Astrocyte of the cerebellum (primary cell): ENCODE results near the gene ACSM4.

ENCODE experiments used
- DNase-seq: peaks from one replicate; pipeline ENCODE4 v3.0.0-alpha.2; 2011; ENCODE audit warnings: low read depth
- H3K4me3 ChIP-seq: 2 replicates; pipeline ENCODE4 v1.5.1; 2011; ENCODE audit warnings: mild to moderate bottlenecking, low read depth, low read length, moderate library complexity
- in situ Hi-C: cut with HindIII; loops from 2 replicates; pipeline ENCODE4 v1.10.0; 2017; ENCODE audit warnings: low sequenced_read_pairs
- TF ChIP-seq, protein P1 (sequence below): IDR thresholded peaks from 2 replicates; pipeline ENCODE4 v1.5.1; 2012; ENCODE audit warnings: low read length, low read depth, moderate library complexity, mild to moderate bottlenecking; ENCODE audit errors: missing control alignments

ACSM4 gene

DNA sequence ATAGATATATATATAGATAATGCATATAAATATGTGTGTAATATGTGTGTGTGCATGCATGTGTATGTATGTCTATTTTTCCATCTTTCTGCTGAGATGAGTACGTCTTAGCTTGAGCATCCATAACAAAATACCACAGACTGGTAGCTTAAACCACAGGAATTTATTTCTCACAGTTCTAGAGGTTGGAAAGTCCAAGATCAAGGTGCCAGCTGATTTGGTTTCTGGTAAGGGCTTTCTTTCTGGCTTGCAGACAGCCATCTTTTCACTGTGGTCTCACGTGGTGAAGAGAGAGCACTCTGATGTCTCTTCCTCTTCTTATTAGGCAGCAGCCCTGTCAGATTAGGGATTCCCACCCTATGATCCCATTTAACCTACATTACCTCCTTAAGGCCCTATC lies 47.3 kb downstream of the ACSM4 start:
- TF ChIP-seq, protein P1, sequence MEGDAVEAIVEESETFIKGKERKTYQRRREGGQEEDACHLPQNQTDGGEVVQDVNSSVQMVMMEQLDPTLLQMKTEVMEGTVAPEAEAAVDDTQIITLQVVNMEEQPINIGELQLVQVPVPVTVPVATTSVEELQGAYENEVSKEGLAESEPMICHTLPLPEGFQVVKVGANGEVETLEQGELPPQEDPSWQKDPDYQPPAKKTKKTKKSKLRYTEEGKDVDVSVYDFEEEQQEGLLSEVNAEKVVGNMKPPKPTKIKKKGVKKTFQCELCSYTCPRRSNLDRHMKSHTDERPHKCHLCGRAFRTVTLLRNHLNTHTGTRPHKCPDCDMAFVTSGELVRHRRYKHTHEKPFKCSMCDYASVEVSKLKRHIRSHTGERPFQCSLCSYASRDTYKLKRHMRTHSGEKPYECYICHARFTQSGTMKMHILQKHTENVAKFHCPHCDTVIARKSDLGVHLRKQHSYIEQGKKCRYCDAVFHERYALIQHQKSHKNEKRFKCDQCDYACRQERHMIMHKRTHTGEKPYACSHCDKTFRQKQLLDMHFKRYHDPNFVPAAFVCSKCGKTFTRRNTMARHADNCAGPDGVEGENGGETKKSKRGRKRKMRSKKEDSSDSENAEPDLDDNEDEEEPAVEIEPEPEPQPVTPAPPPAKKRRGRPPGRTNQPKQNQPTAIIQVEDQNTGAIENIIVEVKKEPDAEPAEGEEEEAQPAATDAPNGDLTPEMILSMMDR, result no peak
- no peak for DNase-seq
- H3K4me3 ChIP-seq, result no peak overlapping the region
- in situ Hi-C loops, result no loop called here

DNA sequence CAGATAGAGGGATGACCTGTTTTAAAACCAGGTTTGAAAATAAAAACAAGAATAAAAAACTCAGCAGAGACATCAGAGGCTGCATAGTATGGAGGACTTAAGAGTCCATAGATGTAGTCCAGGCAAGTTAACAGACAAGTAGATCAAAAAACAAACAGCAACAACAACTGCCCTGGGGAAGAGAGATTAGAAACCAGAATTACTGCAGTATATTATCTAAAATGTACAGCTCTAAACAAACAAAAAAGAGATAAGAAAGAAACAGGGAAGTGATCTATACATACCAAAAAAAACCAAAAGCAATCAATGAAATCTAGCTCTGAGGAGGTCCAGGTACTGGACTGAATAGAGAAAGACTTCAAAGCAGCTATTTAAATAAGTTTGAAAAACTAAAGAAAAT lies 48.8 kb downstream of the ACSM4 start:
- TF ChIP-seq, protein P1, result no peak
- in situ Hi-C loops, result no loop called here
- H3K4me3 ChIP-seq, result no peak overlapping the region
- DNase-seq, result no peak

DNA sequence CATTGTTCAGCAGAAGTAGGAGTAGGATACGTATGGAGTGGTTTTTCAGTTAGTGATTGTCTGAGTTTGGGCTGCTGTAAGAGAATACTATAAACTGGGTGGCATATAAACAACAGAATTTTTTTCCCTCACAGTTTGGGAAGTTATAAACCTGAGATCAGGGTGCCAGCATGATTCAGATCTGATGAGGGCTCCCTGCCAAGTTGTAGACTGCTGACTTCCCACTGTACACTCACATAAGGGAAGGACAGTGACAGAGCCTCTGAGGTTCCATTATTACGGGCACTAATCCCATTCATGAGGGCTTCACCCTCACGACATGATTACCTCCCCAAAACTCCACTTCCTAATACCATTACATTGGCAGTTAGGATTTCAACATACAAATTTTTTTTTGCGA lies 50.7 kb downstream of the ACSM4 start:
- no peak overlapping the region for H3K4me3 ChIP-seq
- no peak for DNase-seq
- in situ Hi-C loops, result no loop called here
- TF ChIP-seq, protein P1, result no peak

DNA sequence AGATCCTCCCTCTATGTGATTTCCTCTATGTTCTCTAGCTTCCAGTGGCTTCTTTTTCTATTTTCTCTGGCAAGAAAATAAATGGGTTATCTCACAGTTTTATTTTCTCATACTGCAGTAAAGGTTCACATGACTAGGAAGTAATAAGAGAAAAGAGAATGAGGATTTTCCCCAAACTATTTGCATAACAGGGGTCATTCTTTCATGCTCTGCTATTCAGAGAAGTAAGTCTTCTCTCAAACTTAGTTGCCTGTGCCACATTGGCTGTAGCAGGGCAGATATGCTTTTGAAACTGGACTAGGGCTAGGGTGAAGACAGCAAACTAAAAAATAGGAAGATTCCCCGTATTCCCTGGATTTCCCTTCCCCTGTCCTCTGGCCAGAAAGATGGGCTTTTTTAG lies 57.4 kb downstream of the ACSM4 start:
- no peak overlapping the region for H3K4me3 ChIP-seq
- in situ Hi-C loops, result no loop called here
- TF ChIP-seq, protein P1, result no peak
- no peak for DNase-seq

DNA sequence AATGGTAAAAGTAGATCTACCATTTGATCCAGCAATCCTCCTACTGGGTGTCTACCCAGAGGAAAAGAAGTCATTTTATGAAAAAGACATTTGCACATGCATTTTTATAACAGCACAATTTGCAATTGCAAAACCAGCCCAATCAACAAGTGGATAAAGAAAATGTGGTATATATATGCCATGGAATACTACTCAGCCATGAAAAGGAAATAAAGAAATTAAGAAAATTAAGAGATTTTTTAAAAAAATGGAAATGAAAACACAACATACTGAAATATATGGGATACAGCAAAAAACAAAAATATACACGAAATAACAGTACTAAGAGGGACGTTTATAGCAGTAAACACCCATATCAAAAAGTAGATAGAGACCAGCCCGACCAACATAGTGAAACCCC lies 58.9 kb downstream of the ACSM4 start:
- H3K4me3 ChIP-seq, result no peak overlapping the region
- TF ChIP-seq, protein P1, result no peak
- DNase-seq, result no peak
- in situ Hi-C loops, result no loop called here

DNA sequence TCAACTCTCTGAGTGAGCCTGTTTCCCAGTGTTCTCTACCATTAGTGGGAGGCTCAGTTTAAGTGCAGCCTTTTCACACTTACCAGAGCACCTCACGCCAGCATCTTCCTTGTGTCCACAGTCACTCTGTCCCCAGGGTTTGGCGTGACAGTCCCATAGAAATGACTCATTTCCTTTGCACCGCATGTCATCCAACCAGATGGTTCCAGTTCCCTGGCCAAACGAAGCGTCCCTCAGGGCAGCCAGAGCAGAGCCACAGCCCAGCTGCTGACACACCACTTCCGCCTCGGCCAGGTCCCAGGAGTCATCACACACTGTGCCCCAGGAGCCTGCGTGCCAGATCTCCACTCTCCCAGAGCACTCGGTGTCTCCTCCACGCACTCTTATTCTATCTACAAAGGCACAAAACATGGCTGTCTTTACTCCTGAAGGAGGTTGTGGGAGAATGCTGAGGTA lies 65.4 kb downstream of the ACSM4 start:
- no peak overlapping the region for H3K4me3 ChIP-seq
- TF ChIP-seq, protein P1, result no peak
- no peak for DNase-seq
- in situ Hi-C loops, result no loop called here

DNA sequence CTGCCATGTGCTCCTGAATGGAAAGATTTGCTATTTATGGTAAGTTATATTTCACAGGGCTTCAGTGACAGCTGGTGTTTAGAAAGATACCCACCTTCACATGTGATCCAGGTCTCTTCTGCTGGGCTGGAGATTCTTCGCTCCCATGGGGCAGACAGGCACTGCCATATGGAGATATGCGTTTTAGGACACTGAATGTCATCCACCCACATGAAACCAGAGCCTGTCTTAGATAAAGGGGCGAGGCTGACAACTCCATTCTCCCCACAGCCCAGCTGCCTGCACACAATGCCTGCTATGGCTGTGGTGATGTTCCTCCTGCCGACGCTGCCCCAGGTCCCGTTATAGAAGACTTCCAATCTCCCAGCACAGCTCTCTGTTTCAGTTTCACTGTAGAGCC lies 69.4 kb downstream of the ACSM4 start:
- in situ Hi-C loops, result no loop called here
- H3K4me3 ChIP-seq, result no peak overlapping the region
- TF ChIP-seq, protein P1, result no peak
- no peak for DNase-seq
